Choroid plexus epithelial cell (primary cell): ENCODE results near the gene KIF27.

Experiments
- DNase-seq: peaks from one replicate; pipeline ENCODE4 v3.0.0-alpha.2; 2010; ENCODE audit warnings: low read depth
- H3K4me3 ChIP-seq: 2 replicates; pipeline ENCODE4 v1.5.1; 2011; ENCODE audit warnings: low read depth, mild to moderate bottlenecking, control low read depth, low read length, moderate library complexity
- CTCF ChIP-seq: conservative IDR thresholded peaks from 2 replicates; pipeline ENCODE4 v1.5.1; 2011; ENCODE audit warnings: low read depth, mild to moderate bottlenecking, control low read depth, inconsistent platforms, low read length, moderate library complexity

The KIF27 gene, protein sequence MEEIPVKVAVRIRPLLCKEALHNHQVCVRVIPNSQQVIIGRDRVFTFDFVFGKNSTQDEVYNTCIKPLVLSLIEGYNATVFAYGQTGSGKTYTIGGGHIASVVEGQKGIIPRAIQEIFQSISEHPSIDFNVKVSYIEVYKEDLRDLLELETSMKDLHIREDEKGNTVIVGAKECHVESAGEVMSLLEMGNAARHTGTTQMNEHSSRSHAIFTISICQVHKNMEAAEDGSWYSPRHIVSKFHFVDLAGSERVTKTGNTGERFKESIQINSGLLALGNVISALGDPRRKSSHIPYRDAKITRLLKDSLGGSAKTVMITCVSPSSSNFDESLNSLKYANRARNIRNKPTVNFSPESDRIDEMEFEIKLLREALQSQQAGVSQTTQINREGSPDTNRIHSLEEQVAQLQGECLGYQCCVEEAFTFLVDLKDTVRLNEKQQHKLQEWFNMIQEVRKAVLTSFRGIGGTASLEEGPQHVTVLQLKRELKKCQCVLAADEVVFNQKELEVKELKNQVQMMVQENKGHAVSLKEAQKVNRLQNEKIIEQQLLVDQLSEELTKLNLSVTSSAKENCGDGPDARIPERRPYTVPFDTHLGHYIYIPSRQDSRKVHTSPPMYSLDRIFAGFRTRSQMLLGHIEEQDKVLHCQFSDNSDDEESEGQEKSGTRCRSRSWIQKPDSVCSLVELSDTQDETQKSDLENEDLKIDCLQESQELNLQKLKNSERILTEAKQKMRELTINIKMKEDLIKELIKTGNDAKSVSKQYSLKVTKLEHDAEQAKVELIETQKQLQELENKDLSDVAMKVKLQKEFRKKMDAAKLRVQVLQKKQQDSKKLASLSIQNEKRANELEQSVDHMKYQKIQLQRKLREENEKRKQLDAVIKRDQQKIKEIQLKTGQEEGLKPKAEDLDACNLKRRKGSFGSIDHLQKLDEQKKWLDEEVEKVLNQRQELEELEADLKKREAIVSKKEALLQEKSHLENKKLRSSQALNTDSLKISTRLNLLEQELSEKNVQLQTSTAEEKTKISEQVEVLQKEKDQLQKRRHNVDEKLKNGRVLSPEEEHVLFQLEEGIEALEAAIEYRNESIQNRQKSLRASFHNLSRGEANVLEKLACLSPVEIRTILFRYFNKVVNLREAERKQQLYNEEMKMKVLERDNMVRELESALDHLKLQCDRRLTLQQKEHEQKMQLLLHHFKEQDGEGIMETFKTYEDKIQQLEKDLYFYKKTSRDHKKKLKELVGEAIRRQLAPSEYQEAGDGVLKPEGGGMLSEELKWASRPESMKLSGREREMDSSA (N-terminal part only)

DNA sequence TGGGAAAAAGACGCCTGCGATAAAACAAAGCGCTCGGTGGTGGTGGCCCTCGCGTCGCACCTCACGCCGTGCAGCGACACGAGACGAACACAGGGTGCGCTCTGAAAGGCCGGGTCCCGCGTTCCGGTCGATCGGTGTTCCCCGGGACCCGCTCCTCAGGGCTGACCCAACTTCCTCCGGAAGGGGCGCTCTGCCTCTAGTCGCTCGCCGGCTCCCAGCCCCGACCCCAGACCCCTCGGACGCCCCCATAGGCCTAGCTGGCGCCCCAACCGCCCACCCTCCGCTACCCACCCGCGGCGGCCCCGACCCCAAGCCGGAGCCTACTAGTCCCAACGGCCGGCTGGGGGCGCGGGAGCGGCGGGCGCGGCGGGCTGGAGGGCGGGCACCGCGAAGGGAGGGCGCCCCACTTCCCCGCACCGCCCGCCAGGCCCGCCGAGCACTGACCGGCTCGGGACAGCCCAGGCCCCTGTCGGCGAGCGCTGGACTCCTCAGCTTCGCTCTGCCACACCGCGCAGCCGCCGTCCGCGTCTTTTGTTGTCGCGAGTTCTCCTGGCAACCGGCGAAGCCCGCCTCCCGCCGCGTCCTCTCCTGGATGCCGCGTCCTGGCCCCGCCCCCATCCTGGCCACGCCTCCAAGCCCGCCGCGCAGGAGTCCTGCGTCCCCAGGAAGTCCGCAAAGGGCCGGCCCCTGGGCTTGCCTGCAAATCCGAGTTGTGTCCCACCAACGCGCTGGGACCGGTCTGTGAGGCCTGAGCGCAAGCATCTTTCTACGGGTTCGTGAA is at the start of gene KIF27:
Gene KIF27, minus strand, starts transcription at position 506 of the 781 bp plus-strand sequence. CDS start 5,841 bp downstream, outside the sequence.
- peak; percentile 98 for DNase-seq
- peak within 1 kb of the TSS; percentile 73 for H3K4me3 ChIP-seq
- TF ChIP-seq CTCF: peak; percentile 34

DNA sequence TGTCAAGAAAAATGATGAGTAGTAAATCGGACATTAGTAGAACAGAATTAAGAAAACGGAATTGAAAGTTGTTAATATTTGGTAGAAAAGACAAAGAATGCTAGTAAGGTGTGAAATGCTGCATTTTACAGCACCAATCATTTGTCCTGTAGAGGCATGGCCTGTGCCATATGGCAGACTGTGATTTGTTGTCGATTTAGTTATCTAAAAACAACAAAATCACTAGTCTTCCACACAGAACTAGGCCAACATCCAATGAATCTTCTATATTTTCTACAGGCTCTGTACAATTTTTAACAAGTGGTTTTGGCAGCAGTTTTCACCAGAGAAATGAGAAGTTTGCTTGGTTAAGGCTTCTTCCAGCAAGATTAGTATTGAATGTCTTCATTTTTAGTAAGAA is 48.4 kb upstream of the KIF27 start:
- H3K4me3 ChIP-seq: no peak overlapping the region
- no peak for TF ChIP-seq CTCF
- no peak for DNase-seq

DNA sequence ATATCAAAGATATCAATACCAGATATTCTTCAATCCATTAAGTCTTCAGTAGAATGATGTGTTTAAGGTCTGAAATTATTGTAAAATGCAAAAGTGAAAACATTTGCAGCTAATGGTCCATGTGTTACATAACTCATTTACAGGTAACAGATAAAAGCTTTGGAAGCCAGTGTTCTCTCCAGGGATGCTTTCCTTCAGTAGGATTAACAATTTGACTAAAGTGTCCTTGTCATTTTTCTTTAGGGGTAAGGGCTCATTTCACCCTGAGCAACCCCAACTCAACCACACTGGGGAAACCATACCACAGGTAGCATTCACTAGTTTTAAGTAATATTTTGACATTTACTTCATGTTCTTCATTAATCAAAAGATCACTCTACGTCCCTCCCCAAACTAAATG is 45.8 kb upstream of the KIF27 start:
- TF ChIP-seq CTCF: no peak
- no peak for DNase-seq
- H3K4me3 ChIP-seq: no peak overlapping the region

- no peak overlapping the region for H3K4me3 ChIP-seq
- TF ChIP-seq CTCF: no peak
- DNase-seq: no peak
These were observed 45.0 kb upstream of the KIF27 start for GRCh38 chr9:83966209-83966582.

DNA sequence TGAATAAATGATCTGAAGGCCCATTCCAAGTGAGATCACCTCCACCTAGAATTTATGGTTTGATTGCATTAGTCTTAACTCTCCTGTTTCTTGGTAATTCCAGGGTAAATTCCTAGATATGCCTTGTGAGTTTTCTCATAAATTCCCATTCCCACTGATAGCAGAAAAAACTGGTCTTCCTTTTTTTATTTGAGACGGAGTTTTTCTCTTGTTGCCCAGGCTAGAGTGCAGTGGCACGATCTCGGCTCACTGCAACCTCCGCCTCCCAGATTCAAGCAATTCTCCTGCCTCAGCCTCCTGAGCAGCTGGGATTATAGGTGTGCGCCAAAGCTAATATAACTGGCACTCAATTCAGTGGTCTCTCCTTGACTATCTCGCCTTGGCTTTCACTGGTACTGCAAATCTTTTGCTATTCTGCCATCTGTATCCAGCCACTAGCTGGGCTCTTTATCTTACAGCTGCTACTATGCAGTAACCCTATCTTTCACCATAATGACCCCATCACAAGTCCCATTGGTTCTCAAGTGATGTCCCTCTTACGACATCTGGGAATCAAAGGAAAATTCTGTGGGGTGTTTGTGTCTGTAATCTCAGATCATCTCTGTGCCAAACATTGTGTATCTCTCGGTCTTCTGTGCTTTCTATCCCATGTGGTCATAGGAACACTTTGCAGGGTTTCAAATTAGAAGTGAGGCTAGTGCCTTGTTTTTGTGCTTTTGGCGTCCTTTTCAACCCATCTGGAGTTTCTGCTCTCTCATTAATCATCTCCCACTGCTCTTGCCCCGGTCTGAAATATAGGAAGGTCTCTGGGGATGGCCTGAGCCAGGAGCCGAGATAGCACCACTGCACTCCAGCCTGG is 44.3 kb upstream of the KIF27 start:
- peak; percentile 48 for DNase-seq
- TF ChIP-seq CTCF: no peak
- no peak overlapping the region for H3K4me3 ChIP-seq
